ENCODE measurements around the gene TLCD1.

TLCD1 gene

DNA sequence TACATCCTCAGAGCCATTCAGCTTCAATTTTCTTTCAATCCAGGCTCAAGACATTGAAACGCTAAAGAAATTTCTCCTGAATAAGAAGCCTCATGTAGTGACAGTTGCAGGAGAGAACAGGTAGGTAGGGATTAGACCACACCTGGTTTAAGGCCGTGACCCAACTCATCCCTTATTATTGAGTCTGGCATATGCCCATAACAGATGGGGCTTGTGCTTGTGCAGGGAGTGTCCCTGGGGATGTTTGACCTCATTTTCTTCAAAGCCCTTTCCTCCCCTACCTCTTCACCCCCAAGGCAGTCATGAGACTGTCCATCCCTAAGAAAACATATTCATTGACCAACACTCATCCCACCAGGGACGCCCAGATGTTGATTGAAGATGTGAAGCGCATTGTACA is 39.7 kb downstream of the TLCD1 start:
- DNase-seq (ENCODE audit: low read depth) = no peak

- DNase-seq (ENCODE audit: low read depth) = no peak
Measured at GRCh38 chr17:28685366-28685765, 40.7 kb downstream of the TLCD1 start.

DNA sequence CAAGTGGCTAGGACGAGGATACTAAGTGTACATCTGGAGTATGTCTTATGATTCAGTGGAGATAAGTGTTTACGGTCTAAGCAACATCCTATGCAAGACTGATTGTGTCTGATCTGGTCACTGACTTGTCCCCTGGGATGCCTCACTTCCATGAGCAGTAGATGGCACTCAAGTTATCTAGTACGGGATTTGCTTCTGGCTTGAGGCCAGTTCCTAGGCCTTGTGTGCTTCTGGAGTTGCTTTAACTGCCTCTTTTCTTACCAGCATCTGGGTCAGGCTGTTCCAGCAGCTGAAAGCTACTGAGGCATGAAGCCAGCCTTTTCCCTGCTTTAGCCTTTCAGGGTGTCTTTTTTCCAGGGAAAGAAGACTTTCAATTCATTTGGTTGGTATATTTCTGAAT is 41.1 kb downstream of the TLCD1 start:
- no peak for DNase-seq (ENCODE audit: low read depth)

GRCh38 chr17:28682655-28683054 is 43.4 kb downstream of the TLCD1 start:
- no peak for DNase-seq (ENCODE audit: low read depth)

DNA sequence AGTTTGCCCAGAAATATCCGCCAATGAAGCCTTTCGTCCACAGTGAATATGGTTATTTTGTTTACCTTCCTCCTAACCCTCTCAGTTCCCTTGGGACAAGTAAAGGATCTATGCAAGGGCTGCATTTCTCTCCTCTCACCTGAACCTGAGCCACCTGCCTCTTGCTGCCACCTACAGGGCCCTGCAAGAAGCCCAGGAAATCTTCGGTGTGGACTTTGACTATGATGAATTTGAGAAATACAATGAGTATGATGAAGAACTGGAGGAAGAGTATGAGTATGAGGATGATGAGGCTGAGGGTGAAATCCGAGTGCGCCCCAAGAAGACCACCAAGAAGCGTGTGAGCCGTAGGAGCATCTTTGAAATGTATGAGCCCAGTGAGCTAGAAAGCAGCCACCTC is 50.1 kb downstream of the TLCD1 start:
- DNase-seq (ENCODE audit: low read depth) = no peak

- no peak for DNase-seq (ENCODE audit: low read depth)
Measured at GRCh38 chr17:28675490-28675889, 50.5 kb downstream of the TLCD1 start.

Measured in activated T-helper 1 cell treated with Interleukin-2 at 50 U/mL for 16 hours (primary cell).